Muscle layer of duodenum (tissue), 2 donors: ENCODE data around the gene RAB11B.
"Not testable (repeated sequence)": the region's sequence is repeated elsewhere in the genome, so short reads cannot be mapped to it uniquely, and the experiment has no call there.

Experiments used
- H3K27ac ChIP-seq: one replicate; pipeline ENCODE4 v1.7.0; 2013; ENCODE audit warnings: mild to moderate bottlenecking, low read length
- H3K27me3 ChIP-seq: one replicate; pipeline ENCODE4 v1.7.0; 2013; ENCODE audit warnings: low read depth, mild to moderate bottlenecking, control low read depth, low read length
- H3K36me3 ChIP-seq, 2 donors: one replicate each; pipeline ENCODE4 v1.7.0; 2013; ENCODE audit warnings: low read length in 2 of 2, control low read depth in 1 of 2, mild to moderate bottlenecking in 1 of 2; ENCODE audit not compliant: insufficient read depth in 2 of 2, control insufficient read depth in 1 of 2
- H3K4me1 ChIP-seq, 2 donors: one replicate each; pipeline ENCODE4 v1.7.0; 2013; ENCODE audit warnings: low read length in 2 of 2, mild to moderate bottlenecking in 2 of 2, control low read depth in 1 of 2, moderate library complexity in 1 of 2; ENCODE audit not compliant: insufficient read depth in 2 of 2, control insufficient read depth in 1 of 2
- H3K4me3 ChIP-seq, 2 donors: one replicate each; pipeline ENCODE4 v1.7.0; 2013; ENCODE audit warnings: low read length in 2 of 2, low read depth in 1 of 2, mild to moderate bottlenecking in 1 of 2
- H3K9me3 ChIP-seq, 2 donors: one replicate each; pipeline ENCODE4 v1.7.0; 2013; ENCODE audit warnings: low read length in 2 of 2, control low read depth in 1 of 2, mild to moderate bottlenecking in 1 of 2; ENCODE audit not compliant: control insufficient read depth in 1 of 2
- donor health status: healthy.

Gene RAB11B

DNA sequence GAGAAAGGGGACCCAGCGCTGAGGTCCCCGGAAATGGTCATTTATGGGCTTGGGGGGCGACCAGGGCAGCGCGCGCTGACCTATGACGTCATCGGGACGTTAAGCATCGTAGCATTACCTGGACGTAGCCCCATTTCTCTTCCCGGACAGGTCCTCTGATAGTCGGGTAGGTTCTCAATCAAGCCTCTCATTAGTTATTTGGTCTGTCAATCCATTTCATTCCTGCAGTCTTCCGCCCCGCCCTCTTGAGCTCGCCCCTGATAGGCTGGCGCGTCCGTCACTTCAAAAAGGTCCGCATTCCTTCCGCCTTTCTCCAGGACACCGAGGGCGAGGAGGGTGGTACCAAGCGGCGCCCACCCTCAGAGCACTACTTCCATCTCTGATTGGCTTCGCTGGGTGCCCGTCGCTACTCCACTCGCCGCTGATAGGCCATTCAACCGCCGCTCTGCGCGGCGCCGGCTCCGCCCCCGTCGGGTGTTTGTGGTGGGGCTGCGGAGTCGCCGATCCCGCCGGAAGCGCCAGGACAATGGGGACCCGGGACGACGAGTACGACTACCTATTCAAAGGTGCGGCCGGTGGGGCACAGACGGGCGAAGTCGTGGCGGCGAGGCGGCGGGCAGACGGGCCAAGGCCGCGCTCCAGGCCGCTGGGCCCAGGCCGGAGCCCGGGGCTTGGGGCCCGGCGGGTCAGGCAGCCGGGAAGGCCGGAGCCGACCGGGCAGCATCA, at the start of gene RAB11B:
RAB11B (plus strand) TSS at position 470 of the 726 bp plus-strand sequence; CDS start at position 527, 57 bp downstream.
- peak within 1 kb of the TSS; percentile 73 to 81 for H3K4me3 ChIP-seq
- H3K36me3 ChIP-seq, result no peaks in the 10 kb centered on the region
- peak within 1 kb of the TSS; percentile 88 for H3K27ac ChIP-seq
- H3K27me3 ChIP-seq, result no peaks in the 10 kb centered on the region
- peaks cover 12 to 34% of the 10 kb centered on the region in 2 donors for H3K4me1 ChIP-seq
- no peaks in the 10 kb centered on the region for H3K9me3 ChIP-seq

GRCh38 chr19:8341504-8341903, 48.7 kb upstream of the RAB11B start:
- not testable (repeated sequence) for H3K27ac ChIP-seq, H3K9me3 ChIP-seq, H3K4me3 ChIP-seq, H3K27me3 ChIP-seq, H3K36me3 ChIP-seq
- peaks cover 0 to 10% of the 10 kb centered on the region in 2 donors for H3K4me1 ChIP-seq

GRCh38 chr19:8342316-8342683, 47.9 kb upstream of the RAB11B start:
- no peaks in the 10 kb centered on the region for H3K27me3 ChIP-seq
- H3K36me3 ChIP-seq, result no peaks in the 10 kb centered on the region

GRCh38 chr19:8342684-8343482, 47.3 kb upstream of the RAB11B start, which contains the start of gene KANK3:
Gene KANK3 (minus strand): TSS chr19:8343262. CDS start chr19:8337828, 5,434 bp downstream.
- H3K27ac ChIP-seq, result no peak within 1 kb of the TSS
- H3K27me3 ChIP-seq, result no peaks in the 10 kb centered on the region
- H3K9me3 ChIP-seq, result no peaks in the 10 kb centered on the region
- peaks cover 0 to 7% of the 10 kb centered on the region in 2 donors for H3K4me1 ChIP-seq
- no peaks in the 10 kb centered on the region for H3K36me3 ChIP-seq
- peak within 1 kb of the TSS; percentile 16 to 57 for H3K4me3 ChIP-seq

More at GRCh38 chr19:8342316-8342683, 47.9 kb upstream of the RAB11B start:
- Histone ChIP-seq H3K27ac (no peak overlapping the region), H3K4me3 (no peak overlapping the region), H3K4me1 (peaks cover 0 to 7% of the 10 kb centered on the region in 2 donors), H3K9me3 (no peaks in the 10 kb centered on the region)

- Histone ChIP-seq H3K27ac (no peak overlapping the region), H3K27me3 (no peaks in the 10 kb centered on the region), H3K4me3 (peak overlapping the region in 1 of 2 donors; percentile 57), H3K36me3 (no peaks in the 10 kb centered on the region), H3K4me1 (peaks cover 0 to 7% of the 10 kb centered on the region in 2 donors), H3K9me3 (no peaks in the 10 kb centered on the region)
These were observed 46.7 kb upstream of the RAB11B start for GRCh38 chr19:8343483-8343844.

DNA sequence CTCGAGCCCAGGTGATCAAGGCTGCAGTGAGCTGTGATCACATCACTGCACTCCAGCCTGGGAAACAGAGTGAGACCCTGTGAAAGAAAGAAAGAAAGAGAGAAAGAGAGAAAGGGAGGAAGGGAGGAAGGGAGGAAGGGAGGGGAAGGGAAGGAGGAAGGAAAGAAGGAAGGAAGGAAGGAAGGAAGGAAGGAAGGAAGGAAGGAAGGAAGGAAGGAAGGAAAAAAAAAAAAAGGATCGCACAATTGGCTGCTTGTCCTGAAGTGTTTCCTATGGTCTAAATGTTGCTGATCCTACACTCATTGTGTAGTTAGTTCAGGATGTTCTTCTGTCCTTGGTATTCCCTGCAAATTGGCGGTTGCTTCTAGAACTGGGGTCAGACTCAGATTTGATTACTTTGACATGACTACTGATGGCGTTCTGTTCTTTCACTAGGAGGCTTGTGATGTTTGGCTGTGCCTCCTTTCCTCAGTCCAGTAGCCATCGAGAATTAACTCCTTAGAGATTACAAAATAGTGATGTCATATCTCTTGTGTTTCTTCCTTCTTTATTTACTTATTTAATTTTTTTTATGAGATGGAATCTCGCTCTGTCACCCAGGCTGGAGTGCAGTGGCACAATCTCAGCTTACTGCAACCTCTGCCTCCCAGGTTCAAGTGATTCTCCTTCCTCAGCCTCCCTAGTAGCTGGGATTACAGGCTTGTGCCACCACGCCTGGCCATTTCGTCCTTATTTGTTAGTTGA, 40.4 kb upstream of the RAB11B start:
- not testable (repeated sequence) for H3K9me3 ChIP-seq, H3K27ac ChIP-seq

GRCh38 chr19:8352134-8352827, 37.9 kb upstream of the RAB11B start:
- Histone ChIP-seq H3K27ac (no peak overlapping the region), H3K27me3 (no peaks in the 10 kb centered on the region), H3K4me1 (peaks cover 0 to 5% of the 10 kb centered on the region in 2 donors), H3K36me3 (no peaks in the 10 kb centered on the region), H3K9me3 (no peaks in the 10 kb centered on the region), H3K4me3 (no peak overlapping the region)

More for the DNA sequence above, 40.4 kb upstream of the RAB11B start:
- not testable (repeated sequence) for H3K36me3 ChIP-seq, H3K27me3 ChIP-seq, H3K4me3 ChIP-seq, H3K4me1 ChIP-seq

- not testable (repeated sequence) for H3K27ac ChIP-seq, H3K9me3 ChIP-seq, H3K36me3 ChIP-seq, H3K4me3 ChIP-seq, H3K27me3 ChIP-seq, H3K4me1 ChIP-seq
These were observed 37.3 kb upstream of the RAB11B start for GRCh38 chr19:8352845-8353244.

DNA sequence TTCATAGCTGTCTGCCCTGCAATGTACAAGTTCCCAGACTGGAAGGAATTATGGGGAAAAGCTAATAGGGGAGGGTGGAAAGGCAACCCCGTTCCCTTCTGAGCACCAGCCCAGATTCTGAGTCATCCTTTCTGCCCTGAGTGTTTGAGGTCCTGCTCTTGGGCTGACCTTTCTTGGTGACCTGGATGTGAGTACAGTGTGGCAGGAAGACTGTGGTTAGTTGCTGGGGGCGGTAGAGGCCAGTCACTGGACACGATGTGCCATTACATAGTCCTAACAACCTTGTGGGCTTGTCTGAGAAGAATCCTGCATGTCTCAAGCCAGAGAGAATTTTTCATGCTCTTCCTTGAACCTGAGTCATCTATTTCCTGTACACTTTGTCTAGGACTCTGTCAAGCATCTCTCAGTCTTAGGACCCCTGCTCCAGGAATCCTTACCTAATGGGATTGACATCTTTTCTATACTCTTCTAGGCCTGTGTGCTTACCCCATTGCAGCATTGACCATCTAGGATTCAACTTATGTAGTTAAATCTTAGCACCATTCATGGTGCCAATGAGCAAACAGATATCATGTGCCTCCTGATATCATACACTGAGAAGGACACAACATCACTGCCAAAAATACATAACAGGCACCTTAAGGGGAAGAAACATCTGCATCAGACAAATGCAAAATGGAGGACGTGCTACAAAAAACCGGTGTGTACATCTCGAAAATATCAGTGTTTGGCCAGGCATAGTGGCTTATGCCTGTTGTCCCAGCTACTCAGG, 34.3 kb upstream of the RAB11B start:
- H3K27me3 ChIP-seq, result no peaks in the 10 kb centered on the region
- peaks cover 0 to 5% of the 10 kb centered on the region in 2 donors for H3K4me1 ChIP-seq
- H3K9me3 ChIP-seq, result no peaks in the 10 kb centered on the region
- no peaks in the 10 kb centered on the region for H3K36me3 ChIP-seq
- no peak overlapping the region for H3K4me3 ChIP-seq
- no peak overlapping the region for H3K27ac ChIP-seq

DNA sequence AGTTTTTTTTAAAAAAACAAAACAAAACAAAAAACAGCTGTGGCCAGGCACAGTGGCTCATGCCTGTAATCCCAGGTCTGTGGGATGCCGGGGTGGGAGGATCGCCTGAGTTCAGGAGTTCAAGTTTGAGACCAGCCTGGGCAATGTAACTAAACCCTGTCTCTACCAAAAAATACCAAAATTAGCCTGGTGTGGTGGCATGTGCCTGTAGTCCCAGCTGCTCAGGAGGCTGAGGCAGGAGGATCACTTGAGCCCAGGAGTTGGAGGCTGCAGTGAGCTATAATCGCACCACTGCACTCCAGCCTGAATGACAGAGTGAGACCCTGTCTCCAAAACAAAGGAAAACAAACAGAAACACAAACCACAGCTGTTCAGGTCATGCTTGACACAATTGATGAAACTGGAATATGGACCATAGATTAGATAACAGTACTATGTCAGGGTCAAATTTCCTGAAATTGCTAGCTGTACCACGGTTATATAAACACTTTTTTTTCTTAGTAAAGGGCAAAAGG, 33.1 kb upstream of the RAB11B start:
- no peaks in the 10 kb centered on the region for H3K36me3 ChIP-seq
- peaks cover 0 to 2% of the 10 kb centered on the region in 2 donors for H3K4me1 ChIP-seq
- H3K27ac ChIP-seq, result no peak overlapping the region
- no peak overlapping the region for H3K4me3 ChIP-seq
- no peaks in the 10 kb centered on the region for H3K27me3 ChIP-seq
- H3K9me3 ChIP-seq, result no peaks in the 10 kb centered on the region
